GM12878 (cell line): ENCODE data around the gene INO80C.

Experiments used
- BHLHE40 ChIP-seq, 2 experiments: fragments of 450-650 bp in 1 of 2; IDR thresholded peaks; 2 replicates each; pipeline ENCODE4 v1.6.1; 2011 to 2017; ENCODE audit warnings: low read depth in 2 of 2, borderline replicate concordance in 1 of 2, improper control_type of control experiment in 1 of 2, low read length in 1 of 2, mild to moderate bottlenecking in 1 of 2
- CTCF ChIP-seq, 3 experiments: IDR thresholded peaks in 2 of 3; conservative IDR thresholded peaks in 1 of 3; 2 replicates each; pipeline ENCODE4 v1.5.1; 2011; ENCODE audit warnings: low read depth in 3 of 3, low read length in 3 of 3, mild to moderate bottlenecking in 3 of 3, control low read depth in 2 of 3, moderate library complexity in 2 of 3, inconsistent platforms in 1 of 3, mixed read lengths in 1 of 3; ENCODE audit not compliant: control insufficient read depth in 2 of 3, insufficient read depth in 1 of 3; ENCODE audit errors: extremely low read depth in 1 of 3
- EED ChIP-seq: sonication (generic); IDR thresholded peaks from 2 replicates; pipeline ENCODE4 v1.6.1; 2016; ENCODE audit warnings: antibody characterized with exemption, low read depth
- HDAC2 ChIP-seq: fragments of 200-600 bp; sonication (generic); IDR thresholded peaks from 2 replicates; pipeline ENCODE4 v1.6.1; 2017
- MXI1 ChIP-seq: fragments of 150-350 bp; IDR thresholded peaks from 2 replicates; pipeline ENCODE4 v1.6.1; 2011; ENCODE audit warnings: low read depth, mild to moderate bottlenecking, inconsistent platforms, low read length, improper control_type of control experiment
- MYC ChIP-seq: IDR thresholded peaks from 2 replicates; pipeline ENCODE4 v1.6.1; 2011; ENCODE audit warnings: mild to moderate bottlenecking, low read length, moderate library complexity, inconsistent platforms; ENCODE audit not compliant: insufficient read depth, insufficient replicate concordance, insufficient read length, severe bottlenecking
- POLR2AphosphoS5 ChIP-seq: IDR thresholded peaks from 2 replicates; pipeline ENCODE4 v1.6.1; 2011; ENCODE audit warnings: mild to moderate bottlenecking, low read length, inconsistent platforms
- POU2F2 ChIP-seq: IDR thresholded peaks from 3 replicates; pipeline ENCODE4 v1.6.1; 2011; ENCODE audit warnings: low read depth, mild to moderate bottlenecking, low read length, borderline replicate concordance
- TCF3 ChIP-seq: IDR thresholded peaks from 2 replicates; pipeline ENCODE4 v1.6.1; 2012; ENCODE audit warnings: low read depth, mild to moderate bottlenecking, low read length, borderline replicate concordance; ENCODE audit not compliant: insufficient read depth
- TF ChIP-seq, protein P1 (sequence below): fragments of 450-650 bp; IDR thresholded peaks from 2 replicates; pipeline ENCODE4 v1.6.1; 2017; ENCODE audit warnings: antibody characterized with exemption, mild to moderate bottlenecking, moderate library complexity
- TF ChIP-seq, protein P2 (sequence below): IDR thresholded peaks from 2 replicates; pipeline ENCODE4 v1.6.1; 2012; ENCODE audit warnings: low read depth, low read length, improper control_type of control experiment
- TF ChIP-seq, protein P3 (sequence below): IDR thresholded peaks from 2 replicates; pipeline ENCODE4 v1.6.1; 2011; ENCODE audit warnings: mild to moderate bottlenecking, low read depth, low read length, moderate library complexity; ENCODE audit not compliant: insufficient replicate concordance

DNA sequence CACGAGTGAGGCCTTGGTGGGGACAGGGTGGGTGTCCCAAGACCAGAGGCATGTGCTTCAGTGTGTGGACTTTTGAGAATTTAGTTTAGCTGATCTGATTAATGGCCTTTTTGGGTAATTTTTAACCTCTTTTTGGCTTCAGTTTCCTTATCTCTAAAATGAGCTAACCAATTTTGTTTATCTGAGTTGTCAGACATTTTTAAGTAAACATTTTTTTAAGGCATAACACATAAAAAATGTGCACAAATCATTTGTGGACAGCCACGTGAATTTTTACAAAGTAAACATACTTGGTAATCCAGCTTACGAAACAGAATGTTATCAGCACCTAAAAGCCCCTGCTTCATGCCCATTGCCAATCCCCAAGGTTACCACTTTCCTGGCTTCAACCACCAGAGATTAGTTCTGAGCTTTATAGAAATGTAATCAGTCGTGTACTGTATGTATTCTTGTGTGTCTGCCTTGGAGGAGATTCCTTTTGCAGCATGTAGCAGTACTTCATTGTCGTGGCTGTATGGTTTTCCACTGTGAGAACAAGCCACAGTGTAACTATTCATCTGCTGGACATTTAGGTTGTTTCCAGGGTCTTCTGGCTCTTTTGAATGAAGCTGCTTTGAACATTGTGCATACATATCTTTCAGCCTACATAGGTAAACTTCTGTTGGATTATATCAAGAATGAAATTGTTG is 8.4 kb upstream of the INO80C start:
- TF ChIP-seq, protein P1, sequence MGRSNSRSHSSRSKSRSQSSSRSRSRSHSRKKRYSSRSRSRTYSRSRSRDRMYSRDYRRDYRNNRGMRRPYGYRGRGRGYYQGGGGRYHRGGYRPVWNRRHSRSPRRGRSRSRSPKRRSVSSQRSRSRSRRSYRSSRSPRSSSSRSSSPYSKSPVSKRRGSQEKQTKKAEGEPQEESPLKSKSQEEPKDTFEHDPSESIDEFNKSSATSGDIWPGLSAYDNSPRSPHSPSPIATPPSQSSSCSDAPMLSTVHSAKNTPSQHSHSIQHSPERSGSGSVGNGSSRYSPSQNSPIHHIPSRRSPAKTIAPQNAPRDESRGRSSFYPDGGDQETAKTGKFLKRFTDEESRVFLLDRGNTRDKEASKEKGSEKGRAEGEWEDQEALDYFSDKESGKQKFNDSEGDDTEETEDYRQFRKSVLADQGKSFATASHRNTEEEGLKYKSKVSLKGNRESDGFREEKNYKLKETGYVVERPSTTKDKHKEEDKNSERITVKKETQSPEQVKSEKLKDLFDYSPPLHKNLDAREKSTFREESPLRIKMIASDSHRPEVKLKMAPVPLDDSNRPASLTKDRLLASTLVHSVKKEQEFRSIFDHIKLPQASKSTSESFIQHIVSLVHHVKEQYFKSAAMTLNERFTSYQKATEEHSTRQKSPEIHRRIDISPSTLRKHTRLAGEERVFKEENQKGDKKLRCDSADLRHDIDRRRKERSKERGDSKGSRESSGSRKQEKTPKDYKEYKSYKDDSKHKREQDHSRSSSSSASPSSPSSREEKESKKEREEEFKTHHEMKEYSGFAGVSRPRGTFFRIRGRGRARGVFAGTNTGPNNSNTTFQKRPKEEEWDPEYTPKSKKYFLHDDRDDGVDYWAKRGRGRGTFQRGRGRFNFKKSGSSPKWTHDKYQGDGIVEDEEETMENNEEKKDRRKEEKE, result no peak
- no peak for TF ChIP-seq CTCF (IDR thresholded peaks at IDR 0.05 in 2 of 3, conservative IDR thresholded peaks at IDR 0.05 in 1 of 3; ENCODE audit: control insufficient read depth in 2 of 3, extremely low read depth in 1 of 3, insufficient read depth in 1 of 3, low read depth in 3 of 3, low read length in 3 of 3)
- TF ChIP-seq BHLHE40 (IDR thresholded peaks at IDR 0.05; ENCODE audit: borderline replicate concordance in 1 of 2, low read depth in 2 of 2, low read length in 1 of 2), result no peak
- no peak for TF ChIP-seq TCF3
- TF ChIP-seq EED, result no peak
- no peak for TF ChIP-seq HDAC2
- TF ChIP-seq POU2F2, result no peak
- TF ChIP-seq POLR2AphosphoS5, result no peak
- TF ChIP-seq MYC, result no peak
- TF ChIP-seq, protein P2, sequence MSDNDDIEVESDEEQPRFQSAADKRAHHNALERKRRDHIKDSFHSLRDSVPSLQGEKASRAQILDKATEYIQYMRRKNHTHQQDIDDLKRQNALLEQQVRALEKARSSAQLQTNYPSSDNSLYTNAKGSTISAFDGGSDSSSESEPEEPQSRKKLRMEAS, result no peak
- no peak for TF ChIP-seq MXI1
- TF ChIP-seq, protein P3, sequence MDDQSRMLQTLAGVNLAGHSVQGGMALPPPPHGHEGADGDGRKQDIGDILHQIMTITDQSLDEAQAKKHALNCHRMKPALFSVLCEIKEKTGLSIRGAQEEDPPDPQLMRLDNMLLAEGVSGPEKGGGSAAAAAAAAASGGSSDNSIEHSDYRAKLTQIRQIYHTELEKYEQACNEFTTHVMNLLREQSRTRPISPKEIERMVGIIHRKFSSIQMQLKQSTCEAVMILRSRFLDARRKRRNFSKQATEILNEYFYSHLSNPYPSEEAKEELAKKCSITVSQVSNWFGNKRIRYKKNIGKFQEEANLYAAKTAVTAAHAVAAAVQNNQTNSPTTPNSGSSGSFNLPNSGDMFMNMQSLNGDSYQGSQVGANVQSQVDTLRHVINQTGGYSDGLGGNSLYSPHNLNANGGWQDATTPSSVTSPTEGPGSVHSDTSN, result no peak
